Skeletal muscle cell (primary cell): ENCODE measurements around the gene DISC1.
"Not testable (repeated sequence)": the region's sequence is repeated elsewhere in the genome, so short reads cannot be mapped to it uniquely, and the experiment has no call there.

Experiments used
- DNase-seq: peaks from one replicate; pipeline ENCODE4 v3.0.0-alpha.2; 2010; ENCODE audit warnings: low read depth
- H3K4me3 ChIP-seq: 2 replicates; pipeline ENCODE4 v1.5.1; 2011; ENCODE audit warnings: low read depth, mild to moderate bottlenecking, control low read depth, low read length, moderate library complexity

Gene DISC1

GRCh38 chr1:231953660-231954059 is 327.1 kb downstream of the DISC1 start:
- no peak overlapping the region for H3K4me3 ChIP-seq
- no peak for DNase-seq

DNA sequence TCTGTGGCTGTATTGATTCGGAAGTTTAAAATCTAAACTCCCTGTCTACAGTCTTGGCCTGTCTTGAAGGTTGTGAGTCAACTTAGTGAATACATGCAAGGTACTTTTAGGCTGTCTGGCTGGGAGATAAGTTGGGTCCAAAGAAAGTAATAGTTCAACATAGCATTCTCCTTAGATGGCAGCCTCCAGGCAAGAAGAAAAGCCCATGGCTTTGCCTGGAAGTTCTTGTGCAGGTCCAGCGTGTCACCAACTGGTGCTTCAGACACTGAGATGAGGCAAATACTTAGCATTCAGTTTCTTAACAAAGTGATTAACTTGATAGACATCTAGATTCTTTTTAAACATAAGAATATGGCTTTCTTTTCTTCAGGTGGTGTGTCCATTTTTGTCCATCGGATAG is 328.2 kb downstream of the DISC1 start:
- no peak overlapping the region for H3K4me3 ChIP-seq
- no peak for DNase-seq

DNA sequence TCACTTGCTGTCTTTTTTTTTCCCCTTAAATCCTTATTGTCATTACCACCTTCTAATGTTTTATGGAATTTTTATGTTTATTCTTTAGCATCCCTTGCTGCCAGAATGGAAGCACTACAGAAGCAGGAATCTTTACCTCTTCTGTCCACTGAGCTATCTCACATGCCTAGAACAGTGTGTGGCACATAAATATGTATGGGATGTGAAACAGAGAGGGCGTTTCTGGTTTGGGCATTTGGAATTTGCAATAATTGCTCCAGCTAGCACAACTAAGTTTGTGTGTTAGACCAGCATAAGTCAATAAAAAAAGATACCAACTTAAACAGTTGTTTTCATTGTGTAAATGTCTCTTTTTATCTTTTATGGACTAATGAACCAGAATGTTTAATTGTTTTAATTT is 330.8 kb downstream of the DISC1 start:
- DNase-seq = no peak

DNA sequence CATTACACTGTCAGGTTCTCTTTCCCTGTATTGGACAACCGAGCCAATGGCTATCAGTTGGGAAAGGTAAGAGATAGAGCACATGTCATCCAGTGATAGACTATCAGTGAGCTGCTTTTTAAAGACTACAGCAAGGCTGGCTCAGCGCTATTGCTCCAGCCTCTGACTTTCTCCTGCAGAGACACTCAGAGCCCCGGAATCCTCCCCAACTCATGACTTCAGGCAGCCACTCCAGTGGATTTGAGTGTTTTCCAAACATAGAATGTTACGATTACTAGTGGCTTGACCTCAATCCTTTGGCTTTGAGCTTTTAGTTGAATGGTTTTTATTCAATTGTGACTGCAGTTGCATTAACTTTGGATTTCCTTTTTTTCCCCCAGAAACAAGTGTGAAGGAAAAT is 331.9 kb downstream of the DISC1 start:
- no peak for DNase-seq
- H3K4me3 ChIP-seq = no peak overlapping the region

More for the DNA sequence above, 330.8 kb downstream of the DISC1 start:
- H3K4me3 ChIP-seq = no peak overlapping the region

DNA sequence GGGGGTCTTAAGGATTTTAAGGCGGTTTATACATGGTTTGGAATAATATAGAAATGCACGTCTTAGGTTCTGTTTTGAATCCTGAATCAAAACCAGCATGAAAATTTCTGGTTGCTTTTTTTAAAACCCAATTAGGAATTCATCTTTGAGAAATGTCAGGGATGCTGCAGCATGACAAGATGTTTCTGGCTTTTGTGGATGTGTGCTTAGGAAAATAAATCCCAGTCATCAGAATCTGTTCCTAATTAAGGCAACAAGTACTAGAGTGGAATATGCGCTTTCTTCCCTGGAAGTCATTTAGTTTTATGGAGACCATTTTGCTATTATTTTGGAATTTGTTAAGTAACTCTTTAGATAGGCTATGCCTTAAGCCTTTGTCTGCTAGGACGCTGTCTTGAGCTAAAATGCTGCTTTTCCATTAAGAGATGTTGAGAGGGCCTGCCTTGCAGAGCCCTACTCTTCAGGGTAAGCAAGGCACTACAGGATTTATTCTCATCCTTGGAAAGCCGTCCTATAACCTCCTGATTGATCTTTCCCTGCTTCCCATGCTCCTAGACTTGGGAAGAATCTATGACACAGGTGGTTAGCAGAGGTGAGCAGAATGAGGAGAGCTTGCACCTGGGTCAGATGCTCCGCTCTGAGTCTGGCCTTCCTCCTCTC is 332.8 kb downstream of the DISC1 start:
- no peak for DNase-seq
- no peak overlapping the region for H3K4me3 ChIP-seq

DNA sequence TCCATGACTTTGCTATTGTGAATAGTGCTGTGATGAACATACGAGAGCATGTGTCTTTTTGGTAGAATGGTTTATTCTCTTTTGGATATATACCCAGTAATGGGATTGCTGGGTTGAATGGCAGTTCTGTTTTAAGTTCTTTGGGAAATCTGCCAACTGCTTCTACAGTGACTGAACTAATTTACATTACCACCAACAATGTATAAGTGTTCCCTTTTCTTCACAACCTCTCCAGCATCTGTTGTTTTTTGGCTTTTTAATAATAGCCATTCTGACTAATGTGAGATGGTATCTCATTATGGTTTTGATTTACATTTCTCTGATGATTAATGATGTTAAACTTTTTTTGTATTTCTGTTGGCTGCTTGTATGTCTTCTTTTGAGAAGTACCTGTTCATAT is 335.2 kb downstream of the DISC1 start:
- DNase-seq = not testable (repeated sequence)

GRCh38 chr1:231962636-231963035 is 336.0 kb downstream of the DISC1 start:
- no peak for DNase-seq
- H3K4me3 ChIP-seq = no peak overlapping the region

More for the DNA sequence above, 335.2 kb downstream of the DISC1 start:
- H3K4me3 ChIP-seq = not testable (repeated sequence)

DNA sequence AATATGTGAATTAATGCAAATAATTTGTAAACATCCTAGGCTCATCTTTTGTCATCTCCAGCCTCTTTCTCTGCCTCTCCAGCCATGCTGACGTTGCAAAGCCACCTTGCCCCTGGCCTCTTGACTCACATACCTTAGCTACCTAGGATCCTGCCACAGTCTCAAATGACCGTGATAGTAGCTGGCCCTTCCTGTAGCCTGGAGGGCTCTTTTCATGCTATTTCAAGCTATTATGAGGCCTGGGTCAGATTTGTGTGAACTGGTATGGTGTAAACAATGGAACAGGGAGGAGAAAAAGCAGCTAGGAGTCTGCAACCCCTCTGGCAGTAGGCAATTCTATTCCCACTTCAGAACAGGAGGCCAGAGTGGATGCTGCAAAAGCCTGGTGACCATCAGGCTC is 337.7 kb downstream of the DISC1 start:
- no peak for DNase-seq
- H3K4me3 ChIP-seq = no peak overlapping the region

DNA sequence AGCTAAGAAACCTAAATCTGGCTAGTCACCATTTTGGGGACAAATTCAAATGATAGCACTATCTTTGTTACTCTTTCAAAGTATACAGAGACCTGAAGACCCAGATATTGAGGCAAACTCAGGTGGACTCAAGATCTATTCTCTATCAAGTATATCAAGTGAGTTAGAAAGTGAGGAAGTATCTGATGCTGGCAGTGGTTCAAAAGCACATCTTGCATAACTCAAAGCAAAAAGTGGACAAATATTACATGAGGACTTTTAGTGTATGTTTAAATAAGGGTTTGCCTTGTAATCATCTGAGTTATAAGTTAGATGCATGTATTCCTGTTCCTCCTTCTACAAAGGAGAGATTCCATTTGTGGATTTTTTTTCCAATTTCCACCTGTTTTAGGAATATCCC is 338.4 kb downstream of the DISC1 start:
- DNase-seq = no peak
- H3K4me3 ChIP-seq = no peak overlapping the region

DNA sequence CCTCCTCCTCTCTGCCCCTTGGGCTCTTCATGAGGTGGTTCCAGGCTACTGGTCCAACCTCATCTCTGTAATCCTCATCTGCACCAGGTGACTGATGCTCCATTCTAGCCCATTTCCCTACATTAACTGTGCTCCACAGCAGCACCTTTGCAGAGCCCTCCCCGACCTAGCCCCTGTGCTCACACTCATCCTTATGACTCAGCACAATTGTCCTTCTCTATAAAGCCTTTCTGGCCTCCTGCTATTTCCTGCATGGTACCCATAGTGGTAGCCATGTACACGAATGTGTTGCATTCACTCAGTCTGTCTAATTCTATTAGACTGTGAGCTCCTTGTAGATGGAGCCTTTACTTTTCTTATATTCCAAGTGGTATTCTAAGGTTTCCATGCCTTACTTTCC is 339.0 kb downstream of the DISC1 start:
- no peak overlapping the region for H3K4me3 ChIP-seq
- DNase-seq = no peak

- H3K4me3 ChIP-seq = no peak overlapping the region
- no peak for DNase-seq
Observed at GRCh38 chr1:231966983-231967382, 340.4 kb downstream of the DISC1 start.

DNA sequence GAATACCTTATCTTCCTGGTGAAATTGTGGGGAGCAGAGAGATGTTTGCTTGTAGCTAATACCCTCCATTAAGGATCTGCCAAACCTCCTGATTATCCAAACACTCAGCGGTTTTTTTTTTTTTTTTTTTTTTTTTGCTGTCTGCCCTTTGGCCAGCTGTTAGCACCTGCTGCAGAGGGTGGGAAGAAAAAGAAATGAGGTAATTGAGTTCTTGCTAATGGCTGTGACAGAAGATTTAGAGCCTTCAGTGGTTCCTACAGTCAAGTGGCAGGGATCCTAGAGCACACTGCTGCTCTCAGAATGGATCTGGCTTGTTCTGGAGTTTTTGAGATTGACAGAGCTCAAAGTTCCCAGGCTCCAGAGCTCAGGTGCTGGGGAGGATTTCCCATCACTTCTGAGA is 342.5 kb downstream of the DISC1 start:
- DNase-seq = no peak
- no peak overlapping the region for H3K4me3 ChIP-seq

- not testable (repeated sequence) for H3K4me3 ChIP-seq, DNase-seq
Observed at GRCh38 chr1:231969761-231970160, 343.2 kb downstream of the DISC1 start.

DNA sequence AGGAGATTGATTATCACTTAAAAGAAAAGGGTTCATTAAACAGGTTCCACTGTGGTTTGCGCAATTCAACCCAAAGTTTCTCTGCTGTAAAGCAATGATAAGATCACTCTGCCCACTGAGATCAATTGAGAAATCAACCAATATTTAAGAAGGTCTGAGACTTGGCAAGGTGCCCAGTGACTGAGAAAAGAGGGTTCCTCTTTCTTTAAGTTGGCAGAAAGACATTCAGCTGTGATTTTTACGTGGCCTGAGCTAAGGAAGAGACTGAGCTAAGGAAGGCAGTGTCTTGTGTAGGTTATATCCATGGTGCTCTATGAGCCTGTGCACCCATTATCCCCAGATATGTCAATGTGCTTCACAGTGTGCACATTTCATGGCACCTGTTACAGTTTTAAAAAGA is 344.1 kb downstream of the DISC1 start:
- no peak for DNase-seq
- H3K4me3 ChIP-seq = no peak overlapping the region

DNA sequence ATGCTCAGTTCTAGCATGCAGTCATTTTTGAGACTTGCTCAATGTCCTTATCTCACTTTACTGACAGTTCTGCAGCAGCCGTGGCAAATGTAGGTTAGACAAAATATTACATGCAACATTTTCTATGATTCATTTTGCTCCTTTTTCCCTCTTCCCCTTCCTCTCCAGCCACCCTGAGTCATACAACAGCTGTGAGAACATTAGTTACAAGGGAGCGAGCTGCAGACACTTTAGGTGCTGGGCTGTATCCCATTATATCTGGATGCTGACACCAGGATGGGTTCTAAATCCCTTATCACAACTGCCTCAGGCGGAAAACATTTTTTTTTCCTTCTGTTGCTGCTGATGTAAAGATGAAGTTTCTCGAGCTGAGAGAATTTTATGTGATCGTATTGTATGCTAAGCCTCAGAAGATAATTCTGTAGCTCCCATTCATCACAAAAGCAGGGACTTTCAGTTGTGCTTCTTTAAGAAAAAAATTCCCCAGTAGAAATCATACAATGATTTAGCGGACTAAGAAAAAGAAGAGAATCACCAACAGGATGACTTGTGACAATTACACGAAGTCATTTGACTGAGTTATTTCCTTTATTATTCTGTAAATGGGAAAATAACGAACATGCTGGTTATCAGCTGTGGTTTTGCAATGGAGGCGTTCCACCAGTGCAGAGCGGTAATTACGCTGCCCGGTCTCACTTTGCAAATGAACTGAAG is 345.0 kb downstream of the DISC1 start:
- no peak overlapping the region for H3K4me3 ChIP-seq
- peak; percentile 40 for DNase-seq

GRCh38 chr1:231972111-231972445 is 345.5 kb downstream of the DISC1 start:
- no peak overlapping the region for H3K4me3 ChIP-seq
- DNase-seq = no peak

DNA sequence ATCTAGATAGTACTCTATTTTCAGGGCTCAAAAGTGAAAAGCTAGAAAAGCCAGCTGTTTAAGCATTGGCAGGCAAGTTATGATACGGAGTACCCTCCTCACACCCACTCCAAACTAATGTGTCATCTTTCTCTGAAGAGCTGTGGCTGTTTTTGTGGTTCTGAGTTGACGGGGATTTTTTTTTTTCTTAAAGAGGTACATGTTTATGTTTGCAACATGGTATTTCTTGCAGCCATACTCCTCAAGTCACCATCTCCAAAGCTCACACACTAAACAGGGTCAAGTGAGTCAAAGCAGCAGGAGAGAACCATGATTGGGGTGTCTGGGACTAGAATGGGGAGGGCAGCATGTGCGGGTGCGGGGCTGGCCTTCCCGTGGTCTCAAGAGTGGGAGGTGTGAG is 347.2 kb downstream of the DISC1 start:
- H3K4me3 ChIP-seq = no peak overlapping the region
- no peak for DNase-seq

DNA sequence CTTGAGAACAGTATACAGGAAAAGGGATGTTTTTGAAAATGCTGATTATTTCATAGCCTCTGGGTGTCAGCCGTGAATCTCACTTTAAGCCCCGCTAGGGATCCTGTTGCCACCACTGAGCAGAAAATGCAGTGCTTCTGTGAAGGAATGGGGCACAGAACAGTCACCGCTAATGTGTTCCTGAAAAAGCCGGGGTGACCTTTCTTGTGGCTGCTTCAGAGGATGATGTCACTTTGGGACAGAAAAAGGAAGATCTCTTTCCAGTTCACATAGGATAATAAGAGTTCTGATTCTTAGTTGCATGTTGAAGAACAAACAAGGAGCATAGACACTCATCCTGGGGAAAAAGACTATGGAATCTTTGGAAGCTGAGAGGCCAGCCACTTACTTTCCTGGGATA is 349.6 kb downstream of the DISC1 start:
- DNase-seq = no peak

GRCh38 chr1:231981675-231982074 is 355.1 kb downstream of the DISC1 start:
- no peak for DNase-seq

More for the DNA sequence above, 349.6 kb downstream of the DISC1 start:
- H3K4me3 ChIP-seq = no peak overlapping the region

GRCh38 chr1:231982871-231983587 is 356.4 kb downstream of the DISC1 start:
- no peak for DNase-seq
- no peak overlapping the region for H3K4me3 ChIP-seq

More at GRCh38 chr1:231981675-231982074, 355.1 kb downstream of the DISC1 start:
- H3K4me3 ChIP-seq = no peak overlapping the region
